K562 (cell line): ENCODE measurements around the gene KRT80. TPM values are rescaled to one million over a fixed set of nuclear protein-coding genes. Genes with fewer than 3 reads are reported as not detected.
A peak's percentile ranks its signal among the peaks of the same experiment; 100 is the strongest.

ENCODE experiments used
- ATAC-seq: fragments of 200-7000 bp; cut with Tn5 transposase; 3 replicates; pipeline ENCODE4 v1.9.1; 2020; ENCODE audit warnings: moderate library complexity
- BruUV-seq: library from RNA; stranded (reverse); fragments of 400-500 nt; replicated peaks from 2 replicates; lab custom pipeline; 2021; lab: Mats Ljungman, UMichigan
- CTCF ChIA-PET: fragments of 300-600 bp; formaldehyde crosslinking; extraction: SDS; loops from one replicate; lab custom pipeline; 2021; ENCODE audit warnings: low intra/inter-chr PET ratio; lab: Yijun Ruan, JAX
- POLR2A ChIA-PET: fragments of 300-600, 350-650 bp; sonication (Branson Sonifier 250); formaldehyde crosslinking; extraction: SDS; loops from one replicate; lab custom pipeline; 2021; ENCODE audit warnings: antibody characterized with exemption, inconsistent platforms; lab: Yijun Ruan, JAX
- DNase-seq, 4 experiments: peaks; one replicate each; pipeline versions ENCODE4 v3.0.0 to v3.0.0-alpha.2; 2011 to 2018; ENCODE audit warnings: low spot score in 3 of 4, mixed read lengths in 3 of 4; ENCODE audit errors: extremely low read depth in 1 of 4
- FAIRE-seq: peaks from 2 replicates; lab custom pipeline; 2011; peaks lifted over from hg19 to GRCh38; lab: Jason Lieb, UNC
- H2AFZ ChIP-seq: 2 replicates; pipeline ENCODE4 v1.6.0; 2011; ENCODE audit warnings: low read depth, low read length, control low read depth, inconsistent platforms
- H3K27ac ChIP-seq: fragments of 200-600 bp; 3 replicates; pipeline ENCODE4 v1.8.0; 2011; ENCODE audit warnings: low read depth, mild to moderate bottlenecking, control low read depth, inconsistent platforms, low read length, moderate library complexity, mixed read lengths; ENCODE audit errors: extremely low read depth
- H3K27me3 ChIP-seq, 2 experiments: fragments of 300-600 bp in 1 of 2; 2 replicates in 1 of 2; 3 replicates in 1 of 2; pipeline versions ENCODE4 v1.6.0 to v1.8.0; 2011; ENCODE audit warnings: inconsistent platforms in 2 of 2, low read length in 2 of 2, mild to moderate bottlenecking in 1 of 2, mixed read lengths in 1 of 2, moderate library complexity in 1 of 2; ENCODE audit not compliant: control insufficient read depth in 2 of 2, insufficient read depth in 2 of 2
- H3K36me3 ChIP-seq: fragments of 300-600 bp; 3 replicates; pipeline ENCODE4 v1.8.0; 2011; ENCODE audit warnings: mild to moderate bottlenecking, low read length, inconsistent platforms; ENCODE audit not compliant: control insufficient read depth, insufficient read depth
- H3K4me1 ChIP-seq, 2 experiments: fragments of 200-600 bp in 1 of 2; replicated peaks in 1 of 2; 2 replicates in 1 of 2; 3 replicates in 1 of 2; pipeline versions ENCODE4 v1.5.1 to v1.8.0; 2011; ENCODE audit warnings: inconsistent platforms in 2 of 2, low read length in 2 of 2, mild to moderate bottlenecking in 1 of 2, mixed read lengths in 1 of 2, moderate library complexity in 1 of 2; ENCODE audit not compliant: control insufficient read depth in 2 of 2, insufficient read depth in 2 of 2
- H3K4me2 ChIP-seq: 2 replicates; pipeline ENCODE4 v1.6.1; 2011; ENCODE audit warnings: low read length, control low read depth, inconsistent platforms, mixed read lengths; ENCODE audit not compliant: insufficient read depth
- H3K4me3 ChIP-seq: fragments of 200-600 bp; sonication (generic), shearing (Covaris generic); 2 replicates; pipeline ENCODE4 v1.5.1; 2016; ENCODE audit warnings: control low read depth, inconsistent platforms
- H3K79me2 ChIP-seq: fragments of 200-600 bp; 3 replicates; pipeline ENCODE4 v1.8.0; 2011; ENCODE audit warnings: low read length, inconsistent platforms; ENCODE audit not compliant: control insufficient read depth, insufficient read depth
- H3K9ac ChIP-seq, 2 experiments: 2 replicates each; pipeline versions ENCODE4 v1.6.0 to v1.6.1; 2011; ENCODE audit warnings: low read depth in 2 of 2, low read length in 2 of 2, control low read depth in 1 of 2, inconsistent platforms in 1 of 2, mild to moderate bottlenecking in 1 of 2, mixed read lengths in 1 of 2; ENCODE audit not compliant: insufficient read depth in 1 of 2
- H3K9me1 ChIP-seq: one replicate; pipeline ENCODE4 v1.6.0; 2011; ENCODE audit warnings: inconsistent platforms, mild to moderate bottlenecking, low read length, moderate library complexity; ENCODE audit not compliant: control insufficient read depth, insufficient read depth
- H3K9me3 ChIP-seq: replicated peaks from 2 replicates; pipeline ENCODE4 v1.5.1; 2011; ENCODE audit warnings: low read depth, low read length, inconsistent platforms; ENCODE audit not compliant: control insufficient read depth, insufficient read depth
- H4K20me1 ChIP-seq: replicated peaks from 2 replicates; pipeline ENCODE4 v1.6.1; 2011; ENCODE audit warnings: low read length, inconsistent platforms, mixed read lengths; ENCODE audit not compliant: control insufficient read depth, insufficient read depth
- WGBS: fragments of 100-300 bp; shearing (Covaris generic); methylation state at CpG from one replicate; pipeline ENCODE4 v1.1.6; 2016; ENCODE audit warnings: low coverage, mixed read lengths; ENCODE audit not compliant: insufficient coverage; ENCODE audit errors: missing lambda C conversion rate; 5-methylcytosine and 5-hydroxymethylcytosine counted together
- in situ Hi-C: fragments of 300-500 bp; cut with MboI; formaldehyde crosslinking; loops from 4 replicates; pipeline ENCODE4 v1.15.0; 2018; ENCODE audit warnings: inconsistent platforms, mixed read lengths
- intact Hi-C: fragments of 100-400 bp; cut with micrococcal nuclease; formaldehyde crosslinking; loops from 2 replicates; pipeline ENCODE4 v1.14.2; 2022
- polyA plus RNA-seq, 8 experiments: library from polyadenylated mRNA; depleted of rRNA in 4 of 8; stranded (reverse) in 5 of 8; unstranded in 3 of 8; fragments of >200 nt; fragmentation: Nextera tagmentation in 2 of 8; fragmentation: Illumina TruSeq in 1 of 8; extraction: Ambion mirVana in 2 of 8; extraction: Trizol in 1 of 8; gene quantifications; 2 replicates each; pipeline versions ENCODE4 v1.2.1 to v1.2.3, GENCODE V29; 2011 to 2014; ENCODE audit warnings: inconsistent platforms in 1 of 8, missing spikeins in 1 of 8
- total RNA-seq, 7 experiments: library from RNA; depleted of rRNA in 6 of 7; stranded (reverse); fragments of >200 nt in 6 of 7; fragmentation: Illumina TruSeq in 2 of 7; extraction: Trizol in 2 of 7; gene quantifications; 2 replicates each; pipeline versions ENCODE4 v1.2.1 to v1.2.3, GENCODE V29; 2011 to 2021; ENCODE audit warnings: low replicate concordance in 1 of 7
- TF ChIP-seq, protein P1 (sequence below): sonication (generic); formaldehyde crosslinking; IDR thresholded peaks from 2 replicates; pipeline ENCODE4 v1.8.0; 2023; ENCODE audit warnings: missing genetic modification reagents, mild to moderate bottlenecking, borderline replicate concordance
- TF ChIP-seq, protein P2 (sequence below), 3 experiments: fragments of 200-800 bp in 1 of 3; fragments of 250-450 bp in 1 of 3; fragments of 450-650 bp in 1 of 3; sonication (Bioruptor Pico) in 1 of 3; sonication (Bioruptor generic) in 1 of 3; formaldehyde crosslinking in 1 of 3; IDR thresholded peaks; 2 replicates each; pipeline versions ENCODE4 v1.6.1 to v1.8.0; 2016 to 2022; ENCODE audit warnings: mild to moderate bottlenecking in 2 of 3, missing genetic modification characterization in 2 of 3, missing compliant biosample characterization in 1 of 3, moderate library complexity in 1 of 3
- TF ChIP-seq, protein P3 (sequence below): fragments of 250-450 bp; sonication (Bioruptor Pico); IDR thresholded peaks from 2 replicates; pipeline ENCODE4 v1.8.0; 2022; ENCODE audit warnings: inconsistent platforms, mild to moderate bottlenecking, moderate library complexity, borderline replicate concordance

Gene KRT80
- total and polyA plus RNA-seq, 9 of the 15 experiments (the other 6 are each of a cell fraction or from before 2014, with no cell fraction given) = not detected

DNA sequence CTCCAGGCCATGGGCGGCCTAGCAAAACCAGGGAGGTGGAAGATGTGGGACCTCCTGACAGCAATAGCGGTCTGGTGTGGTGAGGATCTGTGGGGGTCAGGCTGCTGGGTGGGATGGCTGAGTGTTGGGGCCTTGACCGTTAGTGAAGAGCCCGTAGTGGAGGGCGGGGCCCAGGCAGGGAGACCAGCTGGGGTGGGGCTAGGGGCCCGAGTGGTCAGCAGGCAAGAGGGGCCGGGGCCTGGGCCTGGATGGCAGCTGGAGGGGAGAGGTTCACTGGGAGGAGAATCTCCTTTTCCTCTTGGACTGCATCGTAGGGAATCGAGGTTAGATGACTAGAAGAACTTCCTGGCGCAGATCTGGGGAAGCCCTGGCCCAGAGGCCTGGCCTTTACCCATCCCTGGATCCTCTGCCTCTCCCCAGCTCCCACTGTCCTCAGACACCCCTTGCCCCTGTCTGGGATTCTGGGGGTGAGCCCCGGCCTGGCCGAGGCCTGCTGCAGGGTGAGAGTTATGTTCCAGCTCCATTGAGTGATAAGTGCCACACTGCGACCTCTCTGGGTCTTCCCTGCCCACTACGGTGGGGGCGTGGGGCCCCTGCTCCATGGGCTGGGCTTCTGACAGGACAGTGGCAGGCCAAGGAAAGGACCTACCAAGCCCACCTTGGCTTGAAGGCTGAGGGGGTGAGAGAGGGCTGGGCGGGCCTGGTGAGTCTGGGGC lies 47.1 kb downstream of the KRT80 start:
- no TSS peak for BruUV-seq
- ATAC-seq = no peak

More for the DNA sequence above, 47.1 kb downstream of the KRT80 start:
- H3K4me2 ChIP-seq = no peak overlapping the region
- 50% methylated on average over 12 of the region's 16 CpGs for WGBS
- TF ChIP-seq, protein P1, sequence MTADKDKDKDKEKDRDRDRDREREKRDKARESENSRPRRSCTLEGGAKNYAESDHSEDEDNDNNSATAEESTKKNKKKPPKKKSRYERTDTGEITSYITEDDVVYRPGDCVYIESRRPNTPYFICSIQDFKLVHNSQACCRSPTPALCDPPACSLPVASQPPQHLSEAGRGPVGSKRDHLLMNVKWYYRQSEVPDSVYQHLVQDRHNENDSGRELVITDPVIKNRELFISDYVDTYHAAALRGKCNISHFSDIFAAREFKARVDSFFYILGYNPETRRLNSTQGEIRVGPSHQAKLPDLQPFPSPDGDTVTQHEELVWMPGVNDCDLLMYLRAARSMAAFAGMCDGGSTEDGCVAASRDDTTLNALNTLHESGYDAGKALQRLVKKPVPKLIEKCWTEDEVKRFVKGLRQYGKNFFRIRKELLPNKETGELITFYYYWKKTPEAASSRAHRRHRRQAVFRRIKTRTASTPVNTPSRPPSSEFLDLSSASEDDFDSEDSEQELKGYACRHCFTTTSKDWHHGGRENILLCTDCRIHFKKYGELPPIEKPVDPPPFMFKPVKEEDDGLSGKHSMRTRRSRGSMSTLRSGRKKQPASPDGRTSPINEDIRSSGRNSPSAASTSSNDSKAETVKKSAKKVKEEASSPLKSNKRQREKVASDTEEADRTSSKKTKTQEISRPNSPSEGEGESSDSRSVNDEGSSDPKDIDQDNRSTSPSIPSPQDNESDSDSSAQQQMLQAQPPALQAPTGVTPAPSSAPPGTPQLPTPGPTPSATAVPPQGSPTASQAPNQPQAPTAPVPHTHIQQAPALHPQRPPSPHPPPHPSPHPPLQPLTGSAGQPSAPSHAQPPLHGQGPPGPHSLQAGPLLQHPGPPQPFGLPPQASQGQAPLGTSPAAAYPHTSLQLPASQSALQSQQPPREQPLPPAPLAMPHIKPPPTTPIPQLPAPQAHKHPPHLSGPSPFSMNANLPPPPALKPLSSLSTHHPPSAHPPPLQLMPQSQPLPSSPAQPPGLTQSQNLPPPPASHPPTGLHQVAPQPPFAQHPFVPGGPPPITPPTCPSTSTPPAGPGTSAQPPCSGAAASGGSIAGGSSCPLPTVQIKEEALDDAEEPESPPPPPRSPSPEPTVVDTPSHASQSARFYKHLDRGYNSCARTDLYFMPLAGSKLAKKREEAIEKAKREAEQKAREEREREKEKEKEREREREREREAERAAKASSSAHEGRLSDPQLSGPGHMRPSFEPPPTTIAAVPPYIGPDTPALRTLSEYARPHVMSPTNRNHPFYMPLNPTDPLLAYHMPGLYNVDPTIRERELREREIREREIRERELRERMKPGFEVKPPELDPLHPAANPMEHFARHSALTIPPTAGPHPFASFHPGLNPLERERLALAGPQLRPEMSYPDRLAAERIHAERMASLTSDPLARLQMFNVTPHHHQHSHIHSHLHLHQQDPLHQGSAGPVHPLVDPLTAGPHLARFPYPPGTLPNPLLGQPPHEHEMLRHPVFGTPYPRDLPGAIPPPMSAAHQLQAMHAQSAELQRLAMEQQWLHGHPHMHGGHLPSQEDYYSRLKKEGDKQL = no peak
- TF ChIP-seq, protein P2, sequence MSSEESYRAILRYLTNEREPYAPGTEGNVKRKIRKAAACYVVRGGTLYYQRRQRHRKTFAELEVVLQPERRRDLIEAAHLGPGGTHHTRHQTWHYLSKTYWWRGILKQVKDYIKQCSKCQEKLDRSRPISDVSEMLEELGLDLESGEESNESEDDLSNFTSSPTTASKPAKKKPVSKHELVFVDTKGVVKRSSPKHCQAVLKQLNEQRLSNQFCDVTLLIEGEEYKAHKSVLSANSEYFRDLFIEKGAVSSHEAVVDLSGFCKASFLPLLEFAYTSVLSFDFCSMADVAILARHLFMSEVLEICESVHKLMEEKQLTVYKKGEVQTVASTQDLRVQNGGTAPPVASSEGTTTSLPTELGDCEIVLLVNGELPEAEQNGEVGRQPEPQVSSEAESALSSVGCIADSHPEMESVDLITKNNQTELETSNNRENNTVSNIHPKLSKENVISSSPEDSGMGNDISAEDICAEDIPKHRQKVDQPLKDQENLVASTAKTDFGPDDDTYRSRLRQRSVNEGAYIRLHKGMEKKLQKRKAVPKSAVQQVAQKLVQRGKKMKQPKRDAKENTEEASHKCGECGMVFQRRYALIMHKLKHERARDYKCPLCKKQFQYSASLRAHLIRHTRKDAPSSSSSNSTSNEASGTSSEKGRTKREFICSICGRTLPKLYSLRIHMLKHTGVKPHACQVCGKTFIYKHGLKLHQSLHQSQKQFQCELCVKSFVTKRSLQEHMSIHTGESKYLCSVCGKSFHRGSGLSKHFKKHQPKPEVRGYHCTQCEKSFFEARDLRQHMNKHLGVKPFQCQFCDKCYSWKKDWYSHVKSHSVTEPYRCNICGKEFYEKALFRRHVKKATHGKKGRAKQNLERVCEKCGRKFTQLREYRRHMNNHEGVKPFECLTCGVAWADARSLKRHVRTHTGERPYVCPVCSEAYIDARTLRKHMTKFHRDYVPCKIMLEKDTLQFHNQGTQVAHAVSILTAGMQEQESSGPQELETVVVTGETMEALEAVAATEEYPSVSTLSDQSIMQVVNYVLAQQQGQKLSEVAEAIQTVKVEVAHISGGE (CRISPR knock-in tag; IDR thresholded peaks at IDR 0.05) = 0 out of 6 replicates have a peak, but pooled peaks of 1 of the 3 experiments have one; percentile 10
- TF ChIP-seq, protein P3, sequence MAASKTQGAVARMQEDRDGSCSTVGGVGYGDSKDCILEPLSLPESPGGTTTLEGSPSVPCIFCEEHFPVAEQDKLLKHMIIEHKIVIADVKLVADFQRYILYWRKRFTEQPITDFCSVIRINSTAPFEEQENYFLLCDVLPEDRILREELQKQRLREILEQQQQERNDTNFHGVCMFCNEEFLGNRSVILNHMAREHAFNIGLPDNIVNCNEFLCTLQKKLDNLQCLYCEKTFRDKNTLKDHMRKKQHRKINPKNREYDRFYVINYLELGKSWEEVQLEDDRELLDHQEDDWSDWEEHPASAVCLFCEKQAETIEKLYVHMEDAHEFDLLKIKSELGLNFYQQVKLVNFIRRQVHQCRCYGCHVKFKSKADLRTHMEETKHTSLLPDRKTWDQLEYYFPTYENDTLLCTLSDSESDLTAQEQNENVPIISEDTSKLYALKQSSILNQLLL (CRISPR knock-in tag) = no peak
- H3K27me3 ChIP-seq = 0 out of 5 replicates have a peak, but pooled peaks cover 0 to 5% of the 10 kb centered on the region in 2 experiments
- intact Hi-C loops (no loop called here), in situ Hi-C loops (no loop called here)
- no peaks in the 10 kb centered on the region for H4K20me1 ChIP-seq
- H3K9me3 ChIP-seq = no peaks in the 10 kb centered on the region
- DNase-seq (no peak), FAIRE-seq (no peak)
- peaks cover 8 to 35% of the 10 kb centered on the region in 2 experiments; a peak in 4 of 5 replicates for H3K4me1 ChIP-seq
- peak overlapping the region in 1 of 2 experiments; percentile 61; a peak in 2 of 4 replicates for H3K9ac ChIP-seq
- no peak overlapping the region for H3K4me3 ChIP-seq
- no peaks in the 10 kb centered on the region for H3K9me1 ChIP-seq
- H3K79me2 ChIP-seq = no peaks in the 10 kb centered on the region
- ChIA-PET POLR2A (no interaction called here), CTCF (no interaction called here)
- no peaks in the 10 kb centered on the region for H3K36me3 ChIP-seq
- no peak overlapping the region for H3K27ac ChIP-seq
- H2AFZ ChIP-seq = no peak overlapping the region
